ENCODE results near the gene TCEAL5.

GRCh38 chrX:103279624-103280023, 3.1 kb upstream of the TCEAL5 start:
- TF ChIP-seq USF2 (IDR thresholded peaks at IDR 0.05; ENCODE audit: borderline replicate concordance, low read depth, low read length), result no peak
- no peak for TF ChIP-seq POLR2A (IDR thresholded peaks at IDR 0.05; ENCODE audit: low read depth, low read length)
- TF ChIP-seq EZH2 (IDR thresholded peaks at IDR 0.05; ENCODE audit: borderline replicate concordance, control insufficient read depth, low read depth, low read length), result no peak
- TF ChIP-seq POLR2AphosphoS5 (IDR thresholded peaks at IDR 0.05; ENCODE audit: low read length), result no peak
- no peak for TF ChIP-seq CEBPB (IDR thresholded peaks at IDR 0.05; ENCODE audit: borderline replicate concordance in 1 of 2, low read depth in 2 of 2, low read length in 2 of 2)

Measured in GM12878 (cell line).